Spinal cord (tissue), 10 donors: ENCODE data around the gene CARM1. TPM values are rescaled to one million over a fixed set of nuclear protein-coding genes. Genes with fewer than 3 reads are reported as not detected.
"Not testable (repeated sequence)": the region's sequence is repeated elsewhere in the genome, so short reads cannot be mapped to it uniquely, and the experiment has no call there.

Source experiments
- DNase-seq, 6 donors: peaks; one replicate each; pipeline versions ENCODE4 v3.0.0 to v3.0.0-alpha.2; 2013 to 2015; ENCODE audit warnings: low spot score in 6 of 6, low read depth in 4 of 6
- H3K27ac ChIP-seq: one replicate; pipeline ENCODE4 v1.5.1; 2013; ENCODE audit warnings: low read depth, low read length, control low read depth
- H3K27me3 ChIP-seq: one replicate; pipeline ENCODE4 v1.6.1; 2013; ENCODE audit warnings: low read length; ENCODE audit not compliant: control insufficient read depth, insufficient read depth
- H3K36me3 ChIP-seq: one replicate; pipeline ENCODE4 v1.6.1; 2013; ENCODE audit warnings: low read length; ENCODE audit not compliant: control insufficient read depth, insufficient read depth
- H3K4me1 ChIP-seq: one replicate; pipeline ENCODE4 v1.6.1; 2013; ENCODE audit warnings: low read length; ENCODE audit not compliant: control insufficient read depth, insufficient read depth
- H3K4me3 ChIP-seq: one replicate; pipeline ENCODE4 v1.5.1; 2013; ENCODE audit warnings: low read depth, low read length, control low read depth
- H3K9me3 ChIP-seq: one replicate; pipeline ENCODE4 v1.6.1; 2013; ENCODE audit warnings: low read length; ENCODE audit not compliant: control insufficient read depth, insufficient read depth
- WGBS: methylation state at CpG from one replicate; pipeline ENCODE4 v1.1.5; 2013; ENCODE audit warnings: missing lambda C conversion rate; ENCODE audit not compliant: insufficient coverage; 5-methylcytosine and 5-hydroxymethylcytosine counted together
- polyA plus RNA-seq, 2 donors: library from polyadenylated mRNA; unstranded; fragments of 120-200 nt; gene quantifications; one replicate each; pipeline ENCODE4 v1.2.1, GENCODE V29; 2013; ENCODE audit not compliant: insufficient read length in 2 of 2
- total RNA-seq, 2 donors: library from RNA; depleted of rRNA in 1 of 2; stranded (reverse); fragments of 120-200 nt in 1 of 2; fragments of >200 nt in 1 of 2; gene quantifications; one replicate each; pipeline versions ENCODE4 v1.2.3 to v1.2.4, GENCODE V29; 2013 to 2014
- donor health status: healthy.

The CARM1 gene
- total and polyA plus RNA-seq, 4 donors = 17.4 to 72.1 (median 42.8) TPM

GRCh38 chr19:10831987-10832938 lies 39.1 kb upstream of the CARM1 start:
- WGBS = 81% methylated on average over 26 of the region's 28 CpGs
- H3K36me3 ChIP-seq = peaks cover 75% of the 10 kb centered on the region
- H3K4me3 ChIP-seq = no peak overlapping the region
- H3K4me1 ChIP-seq = peaks cover 24% of the 10 kb centered on the region
- DNase-seq = no peak
- H3K27ac ChIP-seq = no peak overlapping the region
- no peaks in the 10 kb centered on the region for H3K27me3 ChIP-seq
- H3K9me3 ChIP-seq = no peaks in the 10 kb centered on the region

- Histone ChIP-seq H3K4me1 (peaks cover 24% of the 10 kb centered on the region), H3K9me3 (no peaks in the 10 kb centered on the region), H3K27me3 (no peaks in the 10 kb centered on the region), H3K36me3 (peaks cover 69% of the 10 kb centered on the region), H3K27ac (no peak overlapping the region), H3K4me3 (no peak overlapping the region)
- 84% methylated on average over 16 of the region's 20 CpGs for WGBS
- no peak for DNase-seq
Observed at GRCh38 chr19:10832939-10833296, 38.4 kb upstream of the CARM1 start.

- H3K27ac ChIP-seq = peak overlapping the region; percentile 100
- no peaks in the 10 kb centered on the region for H3K27me3 ChIP-seq
- 51% methylated on average over 32 of the region's 32 CpGs for WGBS
- H3K4me1 ChIP-seq = peaks cover 24% of the 10 kb centered on the region
- peaks cover 50% of the 10 kb centered on the region for H3K36me3 ChIP-seq
- no peak for DNase-seq
- peak overlapping the region; percentile 100 for H3K4me3 ChIP-seq
- no peaks in the 10 kb centered on the region for H3K9me3 ChIP-seq
Observed at GRCh38 chr19:10835089-10835753, 36.1 kb upstream of the CARM1 start.

- Histone ChIP-seq H3K27me3 (no peaks in the 10 kb centered on the region), H3K9me3 (no peaks in the 10 kb centered on the region), H3K27ac (peak within 1 kb of the TSS; percentile 100), H3K36me3 (peaks cover 43% of the 10 kb centered on the region), H3K4me3 (peak within 1 kb of the TSS; percentile 100), H3K4me1 (peaks cover 24% of the 10 kb centered on the region)
- DNase-seq = peak; percentile 92 to 100 (median 99)
- WGBS = under 1% methylated on average over 50 of the region's 50 CpGs
Observed at GRCh38 chr19:10835754-10836478, 35.4 kb upstream of the CARM1 start, which contains the start of gene TMED1. Gene TMED1, minus strand, starts transcription at chr19:10836212. Its CDS starts 21 bp downstream, at chr19:10836191.

- H3K4me1 ChIP-seq = peaks cover 24% of the 10 kb centered on the region
- H3K9me3 ChIP-seq = no peaks in the 10 kb centered on the region
- DNase-seq = peak in 2 of 6 donors; percentile 82 to 98
- WGBS = 34% methylated on average over 37 of the region's 38 CpGs
- peak overlapping the region; percentile 100 for H3K4me3 ChIP-seq
- peak overlapping the region; percentile 100 for H3K27ac ChIP-seq
- no peaks in the 10 kb centered on the region for H3K27me3 ChIP-seq
- peaks cover 35% of the 10 kb centered on the region for H3K36me3 ChIP-seq
Observed at GRCh38 chr19:10836479-10837330, 34.6 kb upstream of the CARM1 start.

- Histone ChIP-seq H3K4me1 (peaks cover 24% of the 10 kb centered on the region), H3K36me3 (peaks cover 26% of the 10 kb centered on the region)
- H3K4me3 ChIP-seq, DNase-seq, H3K27me3 ChIP-seq, H3K27ac ChIP-seq, H3K9me3 ChIP-seq: not testable (repeated sequence)
- 98% methylated on average over 6 of the region's 7 CpGs for WGBS
Observed at GRCh38 chr19:10837649-10838048, 33.7 kb upstream of the CARM1 start.

- 84% methylated on average over 9 of the region's 11 CpGs for WGBS
- Histone ChIP-seq H3K4me1 (peaks cover 24% of the 10 kb centered on the region), H3K36me3 (peaks cover 18% of the 10 kb centered on the region), H3K27me3 (no peaks in the 10 kb centered on the region), H3K9me3 (no peaks in the 10 kb centered on the region), H3K4me3 (no peak overlapping the region), H3K27ac (no peak overlapping the region)
- no peak for DNase-seq
Observed at GRCh38 chr19:10838377-10838776, 33.0 kb upstream of the CARM1 start.

GRCh38 chr19:10839114-10840050 lies 32.0 kb upstream of the CARM1 start:
- H3K9me3 ChIP-seq = no peaks in the 10 kb centered on the region
- peaks cover 24% of the 10 kb centered on the region for H3K4me1 ChIP-seq
- DNase-seq = no peak
- no peak overlapping the region for H3K27ac ChIP-seq
- 82% methylated on average over 1 of the region's 10 CpGs for WGBS
- H3K4me3 ChIP-seq = no peak overlapping the region
- no peaks in the 10 kb centered on the region for H3K27me3 ChIP-seq
- peaks cover 9% of the 10 kb centered on the region for H3K36me3 ChIP-seq
